ENCODE results near the gene SPOP.

Gene SPOP

GRCh38 chr17:49696233-49696761 is 18.4 kb upstream of the SPOP start:
- DNase-seq (ENCODE audit: low read depth), result no peak
- TF ChIP-seq CTCF (IDR thresholded peaks at IDR 0.05; ENCODE audit: control insufficient read depth, extremely low read depth, insufficient read depth), result no peak
- no peak overlapping the region for H3K4me3 ChIP-seq (ENCODE audit: low read depth, low read length)

GRCh38 chr17:49695698-49696232 is 17.9 kb upstream of the SPOP start:
- no peak for TF ChIP-seq CTCF (IDR thresholded peaks at IDR 0.05; ENCODE audit: control insufficient read depth, extremely low read depth, insufficient read depth)
- H3K4me3 ChIP-seq (ENCODE audit: low read depth, low read length), result no peak overlapping the region
- DNase-seq (ENCODE audit: low read depth), result no peak

- peak overlapping the region; percentile 34 for H3K4me3 ChIP-seq (ENCODE audit: low read depth, low read length)
- TF ChIP-seq CTCF (IDR thresholded peaks at IDR 0.05; ENCODE audit: control insufficient read depth, extremely low read depth, insufficient read depth), result peak; percentile 77
- no peak for DNase-seq (ENCODE audit: low read depth)
Measured at GRCh38 chr17:49694847-49695697, 17.2 kb upstream of the SPOP start.

- no peak for TF ChIP-seq CTCF (IDR thresholded peaks at IDR 0.05; ENCODE audit: control insufficient read depth, extremely low read depth, insufficient read depth)
- no peak overlapping the region for H3K4me3 ChIP-seq (ENCODE audit: low read depth, low read length)
- DNase-seq (ENCODE audit: low read depth), result no peak
Measured at GRCh38 chr17:49692751-49693150, 14.9 kb upstream of the SPOP start.

- H3K4me3 ChIP-seq (ENCODE audit: low read depth, low read length), result no peak overlapping the region
- no peak for TF ChIP-seq CTCF (IDR thresholded peaks at IDR 0.05; ENCODE audit: control insufficient read depth, extremely low read depth, insufficient read depth)
- DNase-seq (ENCODE audit: low read depth), result no peak
Measured at GRCh38 chr17:49691677-49692191, 13.8 kb upstream of the SPOP start.

- H3K4me3 ChIP-seq (ENCODE audit: low read depth, low read length), result no peak overlapping the region
- no peak for DNase-seq (ENCODE audit: low read depth)
- TF ChIP-seq CTCF (IDR thresholded peaks at IDR 0.05; ENCODE audit: control insufficient read depth, extremely low read depth, insufficient read depth), result no peak
Measured at GRCh38 chr17:49691086-49691676, 13.3 kb upstream of the SPOP start.

All from LNCaP clone FGC (cell line).